ENCODE results near the gene LCA5. TPM values are rescaled to one million over a fixed set of nuclear protein-coding genes. Genes with fewer than 3 reads are reported as not detected.
"Not testable (repeated sequence)": the region's sequence is repeated elsewhere in the genome, so short reads cannot be mapped to it uniquely, and the experiment has no call there.

The LCA5 gene
- total RNA-seq = 10 to 100 TPM in 1 of 6 donors, 1 to 10 TPM in 5; 2.9 to 16.6 (median 5.1) TPM

DNA sequence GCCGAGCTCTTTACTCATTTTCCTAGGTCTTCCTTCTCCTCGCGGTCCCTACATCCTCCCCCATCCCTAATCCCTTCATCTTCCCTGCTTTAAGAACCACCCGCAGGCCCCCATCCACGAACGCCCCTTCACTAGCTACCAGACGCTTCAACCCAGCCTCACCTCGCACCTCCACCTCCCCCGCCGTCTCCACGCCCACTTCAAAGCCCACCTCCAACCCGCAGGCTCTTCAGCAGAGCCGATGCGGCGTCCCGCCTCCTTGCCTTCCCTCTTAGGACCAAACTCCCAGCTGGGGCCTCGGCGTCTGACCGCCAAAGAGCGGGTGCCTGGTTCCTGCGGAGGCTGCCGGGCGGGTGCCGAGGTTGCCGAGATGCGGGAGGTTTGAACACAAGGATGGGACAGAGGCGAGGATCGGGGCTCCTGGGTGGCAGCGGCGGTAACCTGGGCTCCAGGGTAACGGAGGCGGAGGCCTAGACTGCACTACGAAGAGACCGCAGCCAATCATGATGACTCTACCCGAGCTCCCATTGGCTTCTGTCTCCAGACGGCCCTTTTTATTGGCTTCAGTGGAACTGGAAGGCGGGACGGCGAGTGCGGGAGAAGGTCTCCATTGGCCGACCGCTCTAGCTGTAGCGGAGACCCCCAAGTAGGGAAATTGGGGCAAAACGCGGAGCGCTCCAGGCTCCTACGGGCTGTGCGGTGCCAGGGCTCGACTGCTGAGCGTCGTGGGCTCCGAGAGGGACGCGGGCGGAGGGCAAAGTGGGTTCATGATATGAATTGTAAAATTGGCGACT lies at the start of gene LCA5:
TSS of gene LCA5 (minus strand) at position 477 of the 794 bp plus-strand sequence. CDS start 18,536 bp downstream, outside the sequence.
- peaks cover 0 to 9% (median 3%) of the 10 kb centered on the region in 4 donors for H3K4me1 ChIP-seq
- peak within 1 kb of the TSS; percentile 43 to 87 (median 83) for H3K4me3 ChIP-seq
- ATAC-seq (ENCODE audit: low FRiP score in 2 of 2) = peak; percentile 99 to 100
- DNase-seq = peak; percentile 92 to 95
- H3K9me3 ChIP-seq = no peaks in the 10 kb centered on the region
- no peaks in the 10 kb centered on the region for H3K36me3 ChIP-seq
- no peaks in the 10 kb centered on the region for H3K27me3 ChIP-seq
- H3K27ac ChIP-seq = peak within 1 kb of the TSS; percentile 88 to 93 (median 92)
- TF ChIP-seq EP300 (IDR thresholded peaks at IDR 0.05) (no peak), POLR2AphosphoS5 (IDR thresholded peaks at IDR 0.05) (peak; percentile 30 to 65), POLR2A (IDR thresholded peaks at IDR 0.05) (peak in 2 of 4 donors; percentile 58 to 68)
- TF ChIP-seq, protein P1, sequence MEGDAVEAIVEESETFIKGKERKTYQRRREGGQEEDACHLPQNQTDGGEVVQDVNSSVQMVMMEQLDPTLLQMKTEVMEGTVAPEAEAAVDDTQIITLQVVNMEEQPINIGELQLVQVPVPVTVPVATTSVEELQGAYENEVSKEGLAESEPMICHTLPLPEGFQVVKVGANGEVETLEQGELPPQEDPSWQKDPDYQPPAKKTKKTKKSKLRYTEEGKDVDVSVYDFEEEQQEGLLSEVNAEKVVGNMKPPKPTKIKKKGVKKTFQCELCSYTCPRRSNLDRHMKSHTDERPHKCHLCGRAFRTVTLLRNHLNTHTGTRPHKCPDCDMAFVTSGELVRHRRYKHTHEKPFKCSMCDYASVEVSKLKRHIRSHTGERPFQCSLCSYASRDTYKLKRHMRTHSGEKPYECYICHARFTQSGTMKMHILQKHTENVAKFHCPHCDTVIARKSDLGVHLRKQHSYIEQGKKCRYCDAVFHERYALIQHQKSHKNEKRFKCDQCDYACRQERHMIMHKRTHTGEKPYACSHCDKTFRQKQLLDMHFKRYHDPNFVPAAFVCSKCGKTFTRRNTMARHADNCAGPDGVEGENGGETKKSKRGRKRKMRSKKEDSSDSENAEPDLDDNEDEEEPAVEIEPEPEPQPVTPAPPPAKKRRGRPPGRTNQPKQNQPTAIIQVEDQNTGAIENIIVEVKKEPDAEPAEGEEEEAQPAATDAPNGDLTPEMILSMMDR (IDR thresholded peaks at IDR 0.05) = no peak
- WGBS, 2 donors = 1% methylated on average over 28 to 48 of the region's 56 CpGs

DNA sequence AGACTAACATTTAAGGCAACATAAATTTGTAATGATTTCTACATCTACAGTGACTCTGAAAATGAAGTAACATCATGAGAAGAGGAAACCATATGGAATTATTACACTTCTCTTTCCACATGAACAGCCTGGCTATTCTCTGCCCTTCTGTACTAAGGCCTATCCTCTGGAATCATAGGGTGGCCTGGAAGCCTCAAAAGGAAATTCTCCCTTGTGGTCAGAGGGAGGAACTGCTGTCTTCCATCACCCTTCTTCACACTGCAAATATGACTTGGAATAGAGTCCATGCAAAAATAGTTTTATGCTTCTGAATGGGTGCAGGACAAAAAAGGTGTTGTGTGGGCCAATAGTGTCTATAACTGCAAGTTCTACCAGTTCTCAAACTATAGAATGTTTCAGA lies 49.3 kb upstream of the LCA5 start:
- Histone ChIP-seq H3K4me1 (no peaks in the 10 kb centered on the region), H3K9me3 (no peaks in the 10 kb centered on the region), H3K27ac (no peak overlapping the region), H3K4me3 (no peak overlapping the region), H3K27me3 (no peaks in the 10 kb centered on the region), H3K36me3 (no peaks in the 10 kb centered on the region)
- ATAC-seq (ENCODE audit: low FRiP score in 2 of 2) (no peak), DNase-seq (no peak)
- TF ChIP-seq, protein P1 (IDR thresholded peaks at IDR 0.05) = peak in 3 of 6 experiments; percentile 17 to 25 (median 21)
- TF ChIP-seq POLR2A (IDR thresholded peaks at IDR 0.05) = no peak

DNA sequence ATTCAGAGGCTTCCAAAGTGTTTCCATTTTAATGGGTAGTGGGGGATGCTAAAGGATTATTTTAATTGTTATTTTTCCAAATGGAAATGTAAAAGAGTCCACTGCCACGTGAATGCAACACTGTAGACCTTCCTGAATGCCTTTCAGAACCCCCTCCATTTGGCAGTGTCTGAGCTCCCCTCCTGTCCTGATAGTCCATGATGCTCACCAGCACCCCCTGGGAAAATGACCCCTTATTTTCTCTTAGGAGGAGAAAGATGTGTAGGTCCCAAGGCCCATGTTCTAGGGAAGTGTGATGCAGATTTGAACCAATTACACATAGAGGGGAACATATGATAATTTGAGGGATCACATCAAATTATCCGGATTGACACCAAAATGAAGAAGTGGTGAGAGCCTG lies 47.1 kb upstream of the LCA5 start:
- H3K4me1 ChIP-seq = no peaks in the 10 kb centered on the region
- ATAC-seq (ENCODE audit: low FRiP score in 2 of 2) = no peak
- H3K9me3 ChIP-seq = no peaks in the 10 kb centered on the region
- no peak overlapping the region for H3K27ac ChIP-seq
- H3K27me3 ChIP-seq = no peaks in the 10 kb centered on the region
- H3K36me3 ChIP-seq = no peaks in the 10 kb centered on the region
- no peak for DNase-seq
- TF ChIP-seq POLR2A (IDR thresholded peaks at IDR 0.05) (no peak), EP300 (IDR thresholded peaks at IDR 0.05) (no peak), POLR2AphosphoS5 (IDR thresholded peaks at IDR 0.05) (no peak)
- TF ChIP-seq, protein P1 (IDR thresholded peaks at IDR 0.05) = no peak
- no peak overlapping the region for H3K4me3 ChIP-seq
- 68 to 83% methylated on average over 2 of the region's 2 CpGs for WGBS, 2 donors

DNA sequence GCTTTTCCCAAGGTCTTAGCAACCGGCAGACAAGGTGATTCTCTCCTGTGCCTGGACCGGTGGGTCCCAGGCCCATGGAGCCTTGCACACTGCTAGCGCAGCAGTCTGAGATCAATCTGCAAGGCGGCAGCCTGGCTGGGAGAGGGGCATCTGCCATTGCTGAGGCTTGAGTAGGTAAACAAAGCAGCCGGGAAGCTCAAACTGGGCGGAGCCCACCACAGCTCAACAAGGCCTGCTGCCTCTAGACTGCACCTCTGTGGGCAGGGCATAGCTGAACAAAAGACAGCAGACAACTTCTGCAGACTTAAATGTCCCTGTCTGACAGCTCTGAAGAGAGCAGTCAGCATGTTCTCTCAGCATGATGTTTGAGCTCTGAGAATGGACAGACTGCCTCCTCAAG lies 40.7 kb upstream of the LCA5 start:
- WGBS, 2 donors = 60 to 89% methylated on average over 2 to 6 of the region's 6 CpGs

DNA sequence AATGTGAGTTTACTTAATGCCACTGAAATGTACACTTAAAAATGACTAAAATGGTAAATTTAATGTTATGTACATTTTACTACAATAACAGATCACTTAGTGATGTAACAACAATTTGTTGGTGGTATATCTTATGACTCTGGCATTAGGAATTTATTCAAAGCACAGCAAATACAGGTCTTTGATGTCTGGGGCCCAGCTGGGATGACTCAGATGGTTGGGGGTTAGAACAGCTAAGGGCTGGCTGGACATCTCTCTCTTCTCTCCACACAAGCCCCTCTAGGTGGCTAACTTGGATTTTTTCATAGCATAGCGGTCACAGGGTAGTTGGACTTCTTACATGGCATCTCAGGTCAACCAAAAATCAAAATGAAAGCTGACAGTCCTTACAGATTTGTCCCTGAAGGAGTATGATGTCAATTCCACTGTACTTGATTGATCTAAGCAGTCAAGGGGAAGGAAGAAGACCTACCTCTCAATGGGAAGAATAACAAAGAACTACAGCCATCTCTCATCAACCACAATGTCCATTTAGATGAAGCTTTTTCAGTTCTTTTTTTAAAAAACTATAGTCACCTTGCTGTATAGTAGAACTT lies 37.5 kb upstream of the LCA5 start:
- DNase-seq = no peak
- no peak for ATAC-seq (ENCODE audit: low FRiP score in 2 of 2)
- WGBS, 2 donors = 88 to 100% methylated on average over 1 of the region's 1 CpG
- Histone ChIP-seq H3K27ac (no peak overlapping the region), H3K4me3 (no peak overlapping the region), H3K36me3 (no peaks in the 10 kb centered on the region), H3K27me3 (no peaks in the 10 kb centered on the region), H3K4me1 (peaks cover 0 to 9% (median 4%) of the 10 kb centered on the region in 4 donors), H3K9me3 (no peaks in the 10 kb centered on the region)
- TF ChIP-seq EP300 (IDR thresholded peaks at IDR 0.05) = no peak
- TF ChIP-seq POLR2AphosphoS5 (IDR thresholded peaks at IDR 0.05) = no peak

More for the DNA sequence above, 40.7 kb upstream of the LCA5 start:
- not testable (repeated sequence) for H3K36me3 ChIP-seq; H3K4me3 ChIP-seq; H3K4me1 ChIP-seq; H3K27me3 ChIP-seq; ATAC-seq (ENCODE audit: low FRiP score in 2 of 2); DNase-seq; H3K27ac ChIP-seq; H3K9me3 ChIP-seq
